Measurements from ENCODE around the gene TPM1. TPM values are rescaled to one million over a fixed set of nuclear protein-coding genes. Genes with fewer than 3 reads are reported as not detected.

TPM1 gene
- total and polyA plus RNA-seq, 11 donors = 9,722 to 18,689 (median 13,651) TPM

- peak overlapping the region in 4 of 12 donors; percentile 17 to 55 (median 34) for H3K27ac ChIP-seq
Observed at GRCh38 chr15:63083541-63083940, 41.0 kb downstream of the TPM1 start.

GRCh38 chr15:63084806-63085205 lies 42.3 kb downstream of the TPM1 start:
- ATAC-seq (no peak), DNase-seq (no peak)
- Histone ChIP-seq H3K27me3 (no peaks in the 10 kb centered on the region), H3K4me3 (no peak overlapping the region), H3K27ac (no peak overlapping the region), H3K9me3 (no peaks in the 10 kb centered on the region), H3K4me1 (peaks cover 0 to 45% (median 19%) of the 10 kb centered on the region in 12 donors), H3K36me3 (no peaks in the 10 kb centered on the region)
- intact Hi-C loops (cut with DNase I) = no loop called here
- TF ChIP-seq POLR2A (IDR thresholded peaks at IDR 0.05) = no peak
- TF ChIP-seq CTCF (IDR thresholded peaks at IDR 0.05) = no peak
- 94 to 96% (median 95%) methylated on average over 1 of the region's 1 CpG for WGBS, 4 donors

More at GRCh38 chr15:63083541-63083940, 41.0 kb downstream of the TPM1 start:
- no peaks in the 10 kb centered on the region for H3K36me3 ChIP-seq
- DNase-seq (no peak), ATAC-seq (peak in 1 of 4 donors; percentile 2)
- 76 to 88% (median 83%) methylated on average over 11 of the region's 11 CpGs for WGBS, 4 donors
- H3K9me3 ChIP-seq = no peaks in the 10 kb centered on the region
- no peaks in the 10 kb centered on the region for H3K27me3 ChIP-seq
- intact Hi-C loops (cut with DNase I) = no loop called here
- H3K4me3 ChIP-seq = no peak overlapping the region
- peaks cover 0 to 36% (median 9%) of the 10 kb centered on the region in 12 donors for H3K4me1 ChIP-seq
- no peak for TF ChIP-seq POLR2A (IDR thresholded peaks at IDR 0.05)

GRCh38 chr15:63085289-63085688 lies 42.7 kb downstream of the TPM1 start:
- 89 to 95% (median 92%) methylated on average over 4 of the region's 4 CpGs for WGBS, 4 donors
- Histone ChIP-seq H3K4me1 (peaks cover 0 to 41% (median 17%) of the 10 kb centered on the region in 12 donors), H3K27ac (no peak overlapping the region), H3K27me3 (no peaks in the 10 kb centered on the region), H3K36me3 (no peaks in the 10 kb centered on the region), H3K9me3 (no peaks in the 10 kb centered on the region), H3K4me3 (no peak overlapping the region)
- TF ChIP-seq CTCF (IDR thresholded peaks at IDR 0.05) = no peak
- no peak for TF ChIP-seq POLR2A (IDR thresholded peaks at IDR 0.05)
- DNase-seq = no peak
- intact Hi-C loops (cut with DNase I) = no loop called here
- ATAC-seq = no peak

GRCh38 chr15:63086271-63086670 lies 43.7 kb downstream of the TPM1 start:
- Histone ChIP-seq H3K9me3 (no peaks in the 10 kb centered on the region), H3K36me3 (no peaks in the 10 kb centered on the region), H3K27ac (peak overlapping the region in 1 of 12 donors; percentile 24), H3K4me3 (no peak overlapping the region), H3K27me3 (no peaks in the 10 kb centered on the region), H3K4me1 (peaks cover 0 to 35% (median 16%) of the 10 kb centered on the region in 12 donors)
- DNase-seq (no peak), ATAC-seq (no peak)
- intact Hi-C loops (cut with DNase I) = no loop called here
- 63 to 75% (median 67%) methylated on average over 4 of the region's 4 CpGs for WGBS, 4 donors
- TF ChIP-seq POLR2A (IDR thresholded peaks at IDR 0.05) (no peak), CTCF (IDR thresholded peaks at IDR 0.05) (no peak)

GRCh38 chr15:63086947-63087346 lies 44.4 kb downstream of the TPM1 start:
- ATAC-seq (no peak), DNase-seq (no peak)
- Histone ChIP-seq H3K27ac (peak overlapping the region in 1 of 12 donors; percentile 24), H3K27me3 (no peaks in the 10 kb centered on the region), H3K4me3 (no peak overlapping the region), H3K9me3 (no peaks in the 10 kb centered on the region), H3K36me3 (no peaks in the 10 kb centered on the region), H3K4me1 (peaks cover 0 to 35% (median 16%) of the 10 kb centered on the region in 12 donors)
- intact Hi-C loops (cut with DNase I) = no loop called here
- 52 to 83% (median 57%) methylated on average over 5 of the region's 5 CpGs for WGBS, 4 donors
- TF ChIP-seq POLR2A (IDR thresholded peaks at IDR 0.05) = no peak
- no peak for TF ChIP-seq CTCF (IDR thresholded peaks at IDR 0.05)
